ENCODE data around the gene CTU1. TPM values are rescaled to one million over a fixed set of nuclear protein-coding genes. Genes with fewer than 3 reads are reported as not detected.

Gene CTU1
- total and polyA plus RNA-seq, 2 of the 4 experiments (the other 2 are of a cell fraction): 2.0 to 3.3 TPM

DNA sequence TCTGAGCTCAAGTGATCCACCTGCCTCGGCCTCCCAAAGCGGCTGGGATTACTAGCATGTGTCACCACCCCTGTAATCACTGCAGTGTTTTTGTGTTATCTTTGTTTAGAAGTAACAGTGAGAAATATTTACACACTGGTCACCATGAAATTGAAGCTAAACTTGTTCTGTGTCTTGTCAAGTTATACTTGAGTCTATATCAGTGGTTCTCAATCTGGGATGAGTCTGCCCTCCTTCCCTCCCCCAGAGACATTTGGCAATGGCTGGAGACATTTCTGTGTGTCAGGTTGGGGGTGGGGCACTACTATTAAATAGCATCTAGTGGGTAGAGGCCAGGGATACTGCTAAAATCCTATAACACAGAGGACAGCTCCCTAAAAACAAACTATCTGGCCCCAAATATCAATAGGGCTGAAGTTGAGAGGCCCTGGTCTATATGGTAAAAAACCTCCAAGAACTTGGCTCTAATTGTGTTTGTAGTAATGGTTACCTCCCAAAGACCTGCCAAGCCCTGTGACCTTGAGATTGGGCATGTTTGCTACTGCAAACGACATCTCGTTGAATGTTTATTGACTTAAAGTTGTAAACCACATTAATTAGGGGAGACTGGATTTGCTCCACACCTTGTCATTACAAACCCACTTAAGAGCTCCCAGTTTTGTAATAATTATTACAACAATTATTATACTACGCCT, 6.9 kb downstream of the CTU1 start:
- Histone ChIP-seq H2AK5ac (ENCODE audit: low read depth, low read length) (no peak overlapping the region), H3K4me3 (ENCODE audit: insufficient read depth, low read depth, low read length) (no peak overlapping the region), H3K9ac (ENCODE audit: low read depth, low read length) (no peak overlapping the region), H4K91ac (ENCODE audit: insufficient read depth, low read depth, low read length) (no peak overlapping the region), H3K4me2 (ENCODE audit: low read depth, low read length) (no peak overlapping the region), H3K4me1 (ENCODE audit: control insufficient read depth, insufficient read depth, low read length) (no peaks in the 10 kb centered on the region), H2BK20ac (ENCODE audit: low read depth, low read length) (no peak overlapping the region), H3K36me3 (ENCODE audit: control insufficient read depth, insufficient read depth, low read length) (peaks cover 26% of the 10 kb centered on the region), H3K23ac (ENCODE audit: low read depth, low read length) (no peak overlapping the region), H2AFZ (replicated peaks; ENCODE audit: low read length, poor library complexity) (no peak overlapping the region), H2BK120ac (ENCODE audit: low read depth, low read length) (no peak overlapping the region), H2BK5ac (ENCODE audit: low read depth, low read length, poor library complexity, severe bottlenecking) (no peak overlapping the region), H4K20me1 (ENCODE audit: insufficient read depth, low read length) (peaks cover 22% of the 10 kb centered on the region), H3K14ac (replicated peaks; ENCODE audit: low read depth, low read length) (no peak overlapping the region), H3K27ac (ENCODE audit: insufficient read depth, low read length) (no peak overlapping the region), H2BK15ac (ENCODE audit: low read depth, low read length) (no peak overlapping the region), H3K27me3 (ENCODE audit: control insufficient read depth, insufficient read depth, low read length) (no peaks in the 10 kb centered on the region), H3K4ac (ENCODE audit: low read depth, low read length) (no peak overlapping the region), H3K9me1 (ENCODE audit: insufficient read depth, low read length) (no peaks in the 10 kb centered on the region; the same call in 1 of the 2 replicates), H4K8ac (ENCODE audit: low read depth in 2 of 2, low read length in 2 of 2) (no peak overlapping the region), H4K5ac (ENCODE audit: low read depth, low read length) (no peak overlapping the region), H3K18ac (ENCODE audit: low read depth, low read length) (no peak overlapping the region), H2AK9ac (replicated peaks; ENCODE audit: low read depth, low read length, poor library complexity) (no peak overlapping the region), H3K56ac (ENCODE audit: extremely low read depth, insufficient read depth, low read length) (no peak overlapping the region), H3K79me1 (ENCODE audit: low read depth in 1 of 2, low read length in 2 of 2) (peaks cover 16 to 53% of the 10 kb centered on the region in 2 experiments), H3K9me3 (ENCODE audit: control insufficient read depth, insufficient read depth, low read length) (no peaks in the 10 kb centered on the region)
- DNase-seq: no peak
- CTCF ChIA-PET: no interaction called here
- ATAC-seq (ENCODE audit: low read depth): peak; percentile 33
- TF ChIP-seq CEBPB (IDR thresholded peaks at IDR 0.05; ENCODE audit: low read depth, low read length): 0 out of 2 replicates have a peak, but pooled peaks have one; percentile 3
- no peak for TF ChIP-seq MXI1 (IDR thresholded peaks at IDR 0.05; ENCODE audit: borderline replicate concordance, low read depth, low read length)
- dilution Hi-C loops (cut with HindIII; ENCODE audit: low sequenced_read_pairs, unreplicated experiment) (no loop called here), intact Hi-C loops (cut with micrococcal nuclease) (loop anchor here (10.0 kb wide), 2 partner anchors 297 to 377 kb away; partner anchors contain the start of gene CLEC11A), in situ Hi-C loops (cut with MboI; ENCODE audit: low sequenced_read_pairs) (no loop called here)
- BruUV-seq (replicated peaks): no TSS peak
- POLR2A ChIA-PET (ENCODE audit: unreplicated experiment): no interaction called here
- WGBS, 2 experiments (ENCODE audit: extremely low coverage in 2 of 2, insufficient read length in 1 of 2): no CpG with 5 or more reads among the region's 5 CpGs

Measured in IMR-90 (cell line).